Left ventricle myocardium inferior (tissue), 1 donor: Measurements from ENCODE around the gene BRCA1. TPM values are rescaled to one million over a fixed set of nuclear protein-coding genes. Genes with fewer than 3 reads are reported as not detected.
A peak's percentile ranks its signal among the peaks of the same experiment; 100 is the strongest.
"Not testable (repeated sequence)": the region's sequence is repeated elsewhere in the genome, so short reads cannot be mapped to it uniquely, and the experiment has no call there.

ENCODE experiments used
- DNase-seq: peaks from one replicate; pipeline ENCODE4 v3.0.0-alpha.2; 2020
- H3K27ac ChIP-seq: fragments of 200-600 bp; replicated peaks from 2 replicates; pipeline ENCODE4 v1.8.0; 2021
- H3K27me3 ChIP-seq: fragments of 200-600 bp; 2 replicates; pipeline ENCODE4 v1.8.0; 2021; ENCODE audit warnings: low read depth
- H3K36me3 ChIP-seq: fragments of 200-600 bp; 2 replicates; pipeline ENCODE4 v1.8.0; 2021
- H3K4me1 ChIP-seq: fragments of 200-600 bp; 2 replicates; pipeline ENCODE4 v1.8.0; 2021
- H3K4me3 ChIP-seq: fragments of 200-600 bp; 2 replicates; pipeline ENCODE4 v1.8.0; 2021; ENCODE audit warnings: mild to moderate bottlenecking, moderate library complexity
- H3K9me3 ChIP-seq: fragments of 200-600 bp; replicated peaks from 2 replicates; pipeline ENCODE4 v1.8.0; 2021
- intact Hi-C: fragments of 100-400 bp; cut with micrococcal nuclease; formaldehyde crosslinking; loops from one replicate; pipeline ENCODE4 v1.11.0; 2022
- total RNA-seq: library from RNA; stranded (reverse); fragmentation: NEBNext Ultra II Directional; extraction: Animal tissue kit (Norgen Biotek cat#: 25700); gene quantifications from one replicate; pipeline ENCODE4 v1.2.1, GENCODE V29; 2021
- TF ChIP-seq, protein P1 (sequence below): fragments of 200-600 bp; IDR thresholded peaks from 2 replicates; pipeline ENCODE4 v1.8.0; 2021; ENCODE audit warnings: antibody characterized with exemption, mild to moderate bottlenecking, borderline replicate concordance
- donor health status: DM: no; HTN: yes; CAD: no; lungs with severe emphysema.

The BRCA1 gene
- total RNA-seq, 1 donor from 2014 or later = 8.1 TPM

DNA sequence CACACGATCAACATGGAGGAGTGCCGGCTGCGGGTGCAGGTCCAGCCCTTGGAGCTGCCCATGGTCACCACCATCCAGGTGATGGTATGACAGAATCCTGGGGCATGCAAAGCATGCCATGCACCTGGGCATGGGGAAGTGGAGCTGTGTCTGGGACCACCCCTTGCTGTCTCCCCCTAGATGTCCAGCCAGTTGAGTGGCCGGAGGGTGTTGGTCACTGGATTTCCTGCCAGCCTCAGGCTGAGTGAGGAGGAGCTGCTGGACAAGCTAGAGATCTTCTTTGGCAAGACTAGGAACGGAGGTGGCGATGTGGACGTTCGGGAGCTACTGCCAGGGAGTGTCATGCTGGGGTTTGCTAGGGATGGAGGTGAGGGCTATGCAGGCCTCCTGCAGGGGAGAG lies 111.9 kb downstream of the BRCA1 start:
- H3K4me3 ChIP-seq = no peak overlapping the region
- no peaks in the 10 kb centered on the region for H3K27me3 ChIP-seq
- TF ChIP-seq, protein P1, sequence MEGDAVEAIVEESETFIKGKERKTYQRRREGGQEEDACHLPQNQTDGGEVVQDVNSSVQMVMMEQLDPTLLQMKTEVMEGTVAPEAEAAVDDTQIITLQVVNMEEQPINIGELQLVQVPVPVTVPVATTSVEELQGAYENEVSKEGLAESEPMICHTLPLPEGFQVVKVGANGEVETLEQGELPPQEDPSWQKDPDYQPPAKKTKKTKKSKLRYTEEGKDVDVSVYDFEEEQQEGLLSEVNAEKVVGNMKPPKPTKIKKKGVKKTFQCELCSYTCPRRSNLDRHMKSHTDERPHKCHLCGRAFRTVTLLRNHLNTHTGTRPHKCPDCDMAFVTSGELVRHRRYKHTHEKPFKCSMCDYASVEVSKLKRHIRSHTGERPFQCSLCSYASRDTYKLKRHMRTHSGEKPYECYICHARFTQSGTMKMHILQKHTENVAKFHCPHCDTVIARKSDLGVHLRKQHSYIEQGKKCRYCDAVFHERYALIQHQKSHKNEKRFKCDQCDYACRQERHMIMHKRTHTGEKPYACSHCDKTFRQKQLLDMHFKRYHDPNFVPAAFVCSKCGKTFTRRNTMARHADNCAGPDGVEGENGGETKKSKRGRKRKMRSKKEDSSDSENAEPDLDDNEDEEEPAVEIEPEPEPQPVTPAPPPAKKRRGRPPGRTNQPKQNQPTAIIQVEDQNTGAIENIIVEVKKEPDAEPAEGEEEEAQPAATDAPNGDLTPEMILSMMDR = no peak
- peak overlapping the region; percentile 86 for H3K27ac ChIP-seq
- peaks cover 41% of the 10 kb centered on the region for H3K36me3 ChIP-seq
- no peak for DNase-seq
- H3K9me3 ChIP-seq = no peaks in the 10 kb centered on the region
- intact Hi-C loops = no loop called here
- H3K4me1 ChIP-seq = peaks cover 90% of the 10 kb centered on the region

DNA sequence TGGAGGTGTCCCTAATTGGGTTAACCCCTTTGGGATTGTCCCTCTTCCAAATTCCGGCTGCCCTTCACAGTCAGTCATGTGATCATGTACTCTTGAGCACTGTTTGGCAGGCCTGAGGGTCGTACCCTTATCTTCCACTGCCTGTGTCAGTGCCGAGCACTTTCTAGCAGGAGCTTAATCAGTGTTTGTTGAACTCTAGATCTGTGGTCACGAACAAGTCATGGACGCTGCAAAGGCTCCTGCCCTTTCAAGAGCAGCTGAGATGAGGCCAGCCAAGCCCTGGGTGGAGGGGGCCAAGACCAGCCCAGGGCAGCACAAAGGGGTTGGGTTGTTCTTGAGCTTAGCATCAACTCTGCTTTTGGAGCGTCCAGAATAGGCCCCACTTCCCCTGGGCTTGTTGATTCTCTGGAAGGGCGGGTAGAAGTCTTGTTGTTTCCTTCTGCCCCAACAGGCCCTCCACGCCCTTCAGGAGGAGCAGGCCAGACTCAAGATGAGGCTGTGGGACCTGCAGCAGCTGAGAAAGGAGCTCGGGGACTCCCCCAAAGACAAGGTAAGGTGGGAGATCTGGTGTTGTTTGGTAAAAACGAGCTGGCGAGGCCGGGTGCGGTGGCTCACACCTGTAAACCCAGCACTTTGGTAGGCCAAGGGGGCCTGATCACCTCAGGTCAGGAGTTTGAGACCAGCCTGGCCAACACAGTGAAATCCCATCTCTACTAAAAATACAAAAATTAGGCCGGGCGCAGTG lies 113.3 kb downstream of the BRCA1 start:
- H3K27me3 ChIP-seq = no peaks in the 10 kb centered on the region
- H3K4me3 ChIP-seq = no peak overlapping the region
- intact Hi-C loops = no loop called here
- H3K9me3 ChIP-seq = no peaks in the 10 kb centered on the region
- no peak for DNase-seq
- peaks cover 30% of the 10 kb centered on the region for H3K36me3 ChIP-seq
- TF ChIP-seq, protein P1 = no peak
- H3K27ac ChIP-seq = peak overlapping the region; percentile 86
- H3K4me1 ChIP-seq = peaks cover 99% of the 10 kb centered on the region

DNA sequence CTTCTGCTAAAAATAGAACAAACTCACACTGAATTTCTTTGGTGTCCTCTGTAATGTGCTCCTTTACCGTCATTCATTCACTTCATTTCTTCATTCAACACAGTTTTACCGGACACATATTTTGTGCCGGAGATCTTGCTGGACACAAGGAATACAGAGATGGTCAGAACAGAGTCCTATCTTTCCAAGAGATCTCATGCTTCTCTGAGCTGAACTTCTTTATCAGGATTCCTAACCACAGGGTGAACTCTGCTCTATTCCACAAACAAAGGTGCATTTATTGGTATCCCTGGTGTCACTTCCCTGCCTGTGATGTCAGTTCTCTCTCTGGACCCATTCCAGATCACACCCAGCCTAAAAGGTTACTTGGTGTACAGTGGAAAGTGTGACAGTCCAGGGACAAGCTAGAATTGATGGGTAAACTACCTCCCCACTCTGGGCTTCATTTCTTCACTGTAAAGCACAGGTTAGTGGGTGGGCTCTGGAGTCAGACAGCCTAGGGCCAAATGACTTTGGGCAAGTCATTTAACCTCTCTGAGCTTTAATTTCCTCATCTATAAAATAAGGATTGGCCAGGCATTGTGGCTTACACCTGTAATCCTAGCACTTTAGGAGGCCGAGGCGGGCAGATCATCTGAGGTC lies 114.4 kb downstream of the BRCA1 start:
- H3K27ac ChIP-seq = peak overlapping the region; percentile 86
- no peak for DNase-seq

DNA sequence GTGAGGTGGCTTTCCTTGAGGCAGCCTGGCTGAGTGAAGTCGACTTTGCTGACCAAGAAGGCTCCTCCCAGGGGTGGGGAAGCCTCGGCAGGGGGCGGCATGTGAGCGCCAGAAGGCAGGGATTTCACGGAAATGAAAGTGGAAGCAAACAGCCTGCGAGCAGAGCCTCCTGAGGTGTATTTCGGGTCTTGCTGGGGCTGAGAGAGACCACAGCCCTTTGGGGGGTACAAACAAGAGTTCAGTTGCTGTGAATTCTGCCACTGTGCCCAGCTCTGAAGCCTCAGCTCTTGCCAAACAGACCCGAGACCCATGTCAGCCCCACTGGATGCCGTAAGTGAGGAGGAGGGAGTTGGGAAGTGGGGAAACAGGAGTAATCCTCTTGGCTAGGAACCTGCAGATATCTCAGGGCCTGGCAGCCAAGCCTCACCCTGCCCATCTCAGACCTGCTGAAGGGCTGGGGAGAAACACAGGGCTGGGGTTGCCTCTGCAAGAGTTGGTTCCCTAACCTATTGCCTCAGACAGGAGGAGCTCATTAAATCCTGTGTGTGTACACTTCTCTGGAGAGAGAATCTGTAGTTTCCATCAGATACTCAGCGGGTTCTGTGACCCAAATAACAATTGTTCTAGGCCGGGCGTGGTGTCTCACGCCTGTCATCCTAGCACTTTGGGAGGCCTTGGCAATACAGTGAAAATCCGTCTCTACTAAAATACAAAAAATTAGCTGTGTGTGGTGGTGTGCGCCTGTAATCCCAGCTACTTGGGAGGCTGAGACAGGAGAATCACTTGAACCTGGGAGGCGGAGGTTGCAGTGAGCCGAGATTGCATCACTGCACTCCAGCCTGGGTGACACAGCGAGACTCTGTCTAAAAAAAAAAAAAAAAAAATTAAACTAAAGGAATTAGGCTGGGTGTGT lies 118.3 kb downstream of the BRCA1 start, which contains the start of gene IFI35:
IFI35 (plus strand) TSS at position 146 of the 913 bp plus-strand sequence; CDS start at position 310, 164 bp downstream.
- Histone ChIP-seq H3K36me3 (peaks cover 32% of the 10 kb centered on the region), H3K27ac (peak within 1 kb of the TSS; percentile 89), H3K4me1 (peaks cover 63% of the 10 kb centered on the region), H3K9me3 (no peaks in the 10 kb centered on the region), H3K4me3 (peak within 1 kb of the TSS; percentile 69), H3K27me3 (no peaks in the 10 kb centered on the region)
- TF ChIP-seq, protein P1 = peak; percentile 61
- intact Hi-C loops = no loop called here
- peak; percentile 85 for DNase-seq

More for the DNA sequence above, 114.4 kb downstream of the BRCA1 start:
- TF ChIP-seq, protein P1 = no peak
- Histone ChIP-seq H3K4me3 (no peak overlapping the region), H3K4me1 (peaks cover 95% of the 10 kb centered on the region), H3K27me3 (no peaks in the 10 kb centered on the region), H3K36me3 (peaks cover 19% of the 10 kb centered on the region), H3K9me3 (no peaks in the 10 kb centered on the region)
- intact Hi-C loops = no loop called here

DNA sequence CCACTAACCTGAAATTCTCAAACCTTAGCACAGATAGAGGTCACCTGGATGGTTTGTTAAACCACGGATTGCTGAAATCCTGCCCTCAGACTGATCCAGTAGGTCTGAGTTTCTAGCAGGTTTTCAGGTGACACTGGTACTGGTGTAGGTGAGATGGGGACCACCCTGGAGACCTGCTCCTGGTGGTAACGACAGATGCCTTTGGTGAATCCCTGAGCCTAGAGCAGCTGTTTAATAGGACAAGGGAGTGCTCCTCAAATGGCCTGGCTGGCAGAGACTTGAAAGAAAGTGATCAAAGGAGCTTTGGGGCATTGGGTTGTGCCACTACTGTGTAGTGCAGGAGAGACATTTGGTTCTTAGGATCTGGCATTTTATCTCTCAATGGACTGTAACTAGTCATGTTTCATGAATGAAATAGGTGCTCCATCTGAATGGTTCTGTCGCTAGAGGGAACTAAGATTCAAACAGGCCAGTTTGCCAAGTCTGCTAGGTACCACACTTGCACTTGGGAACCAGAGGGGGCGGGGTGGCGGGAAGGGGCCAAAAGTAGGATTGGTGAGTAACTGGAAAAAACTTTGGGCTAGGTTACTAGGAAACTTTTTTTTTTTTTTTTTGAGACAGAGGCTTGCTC lies 121.5 kb downstream of the BRCA1 start:
- Histone ChIP-seq H3K27ac (no peak overlapping the region), H3K27me3 (no peaks in the 10 kb centered on the region), H3K4me3 (no peak overlapping the region), H3K9me3 (no peaks in the 10 kb centered on the region), H3K36me3 (peaks cover 55% of the 10 kb centered on the region), H3K4me1 (peaks cover 50% of the 10 kb centered on the region)
- intact Hi-C loops = no loop called here
- TF ChIP-seq, protein P1 = no peak
- no peak for DNase-seq

DNA sequence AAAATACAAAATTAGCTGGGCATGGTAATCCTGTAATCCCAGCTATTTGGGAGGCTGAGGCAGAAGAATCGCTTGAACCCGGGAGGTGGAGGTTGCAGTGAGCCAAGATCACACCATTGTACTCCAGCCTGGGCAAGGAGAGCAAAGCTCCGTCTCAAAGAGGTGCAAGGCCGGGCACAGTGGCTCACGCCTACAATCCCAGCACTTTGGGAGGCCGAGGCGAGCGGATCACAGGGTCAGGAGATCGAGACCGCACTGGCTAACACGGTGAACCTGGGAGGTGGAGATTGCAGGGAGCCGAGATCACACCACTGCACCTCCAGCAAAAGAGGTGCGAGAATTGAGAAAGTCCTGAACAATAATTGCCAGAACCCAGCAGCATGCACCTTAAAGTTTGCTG lies 124.3 kb downstream of the BRCA1 start:
- H3K27me3 ChIP-seq, intact Hi-C loops, H3K27ac ChIP-seq, DNase-seq, H3K9me3 ChIP-seq, H3K4me3 ChIP-seq: not testable (repeated sequence)
- Histone ChIP-seq H3K4me1 (peaks cover 34% of the 10 kb centered on the region), H3K36me3 (peaks cover 55% of the 10 kb centered on the region)
